ENCODE results near the gene E2F7.

Gene E2F7

DNA sequence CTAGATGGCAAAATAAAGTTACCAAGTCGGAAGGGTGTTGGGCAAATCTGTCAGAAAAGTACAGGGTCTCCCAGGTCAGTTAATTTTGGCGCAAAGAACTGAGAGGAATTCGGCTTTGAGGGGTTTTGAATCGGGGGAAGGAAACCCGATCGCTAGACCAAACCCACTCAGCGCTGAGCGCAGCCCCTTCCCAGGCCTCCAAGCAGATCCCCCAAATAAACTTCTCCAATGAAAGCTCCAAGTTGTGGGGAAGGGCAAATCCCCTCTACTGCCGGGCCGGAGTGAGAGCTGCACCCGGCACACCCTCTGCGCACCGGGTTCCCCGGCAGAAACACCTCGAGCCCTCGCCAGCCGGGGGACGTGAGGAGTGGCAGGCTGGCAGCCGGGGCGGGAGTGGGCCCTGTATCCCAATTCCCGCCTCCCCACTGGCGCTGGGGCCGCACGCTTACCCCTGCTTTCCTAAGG is 441 bp downstream of the E2F7 start:
- no peaks in the 10 kb centered on the region for H3K27me3 ChIP-seq (ENCODE audit: control insufficient read depth, insufficient read depth, low read length)
- TF ChIP-seq, protein P1, sequence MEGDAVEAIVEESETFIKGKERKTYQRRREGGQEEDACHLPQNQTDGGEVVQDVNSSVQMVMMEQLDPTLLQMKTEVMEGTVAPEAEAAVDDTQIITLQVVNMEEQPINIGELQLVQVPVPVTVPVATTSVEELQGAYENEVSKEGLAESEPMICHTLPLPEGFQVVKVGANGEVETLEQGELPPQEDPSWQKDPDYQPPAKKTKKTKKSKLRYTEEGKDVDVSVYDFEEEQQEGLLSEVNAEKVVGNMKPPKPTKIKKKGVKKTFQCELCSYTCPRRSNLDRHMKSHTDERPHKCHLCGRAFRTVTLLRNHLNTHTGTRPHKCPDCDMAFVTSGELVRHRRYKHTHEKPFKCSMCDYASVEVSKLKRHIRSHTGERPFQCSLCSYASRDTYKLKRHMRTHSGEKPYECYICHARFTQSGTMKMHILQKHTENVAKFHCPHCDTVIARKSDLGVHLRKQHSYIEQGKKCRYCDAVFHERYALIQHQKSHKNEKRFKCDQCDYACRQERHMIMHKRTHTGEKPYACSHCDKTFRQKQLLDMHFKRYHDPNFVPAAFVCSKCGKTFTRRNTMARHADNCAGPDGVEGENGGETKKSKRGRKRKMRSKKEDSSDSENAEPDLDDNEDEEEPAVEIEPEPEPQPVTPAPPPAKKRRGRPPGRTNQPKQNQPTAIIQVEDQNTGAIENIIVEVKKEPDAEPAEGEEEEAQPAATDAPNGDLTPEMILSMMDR (IDR thresholded peaks at IDR 0.05): no peak
- peak overlapping the region; percentile 93 for H3K4me2 ChIP-seq (ENCODE audit: low read length)

DNA sequence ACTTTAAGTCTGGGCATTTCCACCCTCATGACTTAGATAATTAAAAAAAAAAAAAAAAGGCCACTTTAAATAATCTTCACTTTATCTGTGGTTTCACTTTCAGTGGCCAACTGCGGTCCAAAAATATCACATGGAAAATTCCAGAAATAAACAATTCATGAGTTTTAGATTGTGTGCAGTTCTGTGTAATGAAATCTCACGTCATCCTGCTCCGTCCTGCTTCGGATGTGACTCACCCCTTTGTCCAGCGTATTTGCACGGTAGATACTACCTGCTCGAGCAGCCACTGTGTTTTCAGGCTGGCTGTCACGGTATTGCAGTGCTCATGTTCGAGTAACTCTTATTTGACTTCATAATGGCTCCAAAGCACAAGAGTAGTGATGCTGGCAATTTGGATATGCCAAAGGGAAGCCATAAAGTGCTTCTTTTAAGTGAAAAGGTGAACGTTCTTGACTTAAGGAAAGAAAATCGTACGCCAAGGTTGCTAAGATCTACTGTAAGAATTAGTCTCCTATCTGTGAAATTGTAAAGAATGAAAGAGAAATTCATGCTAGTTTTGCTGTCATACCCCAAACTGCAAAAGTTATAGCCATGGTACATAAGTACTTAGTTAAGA is 2.4 kb downstream of the E2F7 start:
- H3K4me3 ChIP-seq (ENCODE audit: low read depth, low read length): no peak overlapping the region
- H3K27ac ChIP-seq: no peak overlapping the region
- TF ChIP-seq, protein P1 (IDR thresholded peaks at IDR 0.05): no peak
- H2AFZ ChIP-seq: no peak overlapping the region
- H3K4me2 ChIP-seq (ENCODE audit: low read length): no peak overlapping the region
- no peaks in the 10 kb centered on the region for H3K9me3 ChIP-seq (ENCODE audit: control insufficient read depth, low read length)
- no peaks in the 10 kb centered on the region for H3K36me3 ChIP-seq (ENCODE audit: control insufficient read depth, insufficient read depth, low read length)
- no peak overlapping the region for H3K9ac ChIP-seq
- H3K4me1 ChIP-seq: no peaks in the 10 kb centered on the region
- H3K79me2 ChIP-seq: no peaks in the 10 kb centered on the region
- H3K27me3 ChIP-seq (ENCODE audit: control insufficient read depth, insufficient read depth, low read length): no peaks in the 10 kb centered on the region

More for the DNA sequence above, 441 bp downstream of the E2F7 start:
- Histone ChIP-seq H3K27ac (no peak overlapping the region), H2AFZ (peak overlapping the region; percentile 89), H3K79me2 (no peaks in the 10 kb centered on the region), H3K9ac (no peak overlapping the region), H3K36me3 (ENCODE audit: control insufficient read depth, insufficient read depth, low read length) (no peaks in the 10 kb centered on the region), H3K4me1 (no peaks in the 10 kb centered on the region), H3K9me3 (ENCODE audit: control insufficient read depth, low read length) (no peaks in the 10 kb centered on the region), H3K4me3 (ENCODE audit: low read depth, low read length) (peak overlapping the region; percentile 68)

DNA sequence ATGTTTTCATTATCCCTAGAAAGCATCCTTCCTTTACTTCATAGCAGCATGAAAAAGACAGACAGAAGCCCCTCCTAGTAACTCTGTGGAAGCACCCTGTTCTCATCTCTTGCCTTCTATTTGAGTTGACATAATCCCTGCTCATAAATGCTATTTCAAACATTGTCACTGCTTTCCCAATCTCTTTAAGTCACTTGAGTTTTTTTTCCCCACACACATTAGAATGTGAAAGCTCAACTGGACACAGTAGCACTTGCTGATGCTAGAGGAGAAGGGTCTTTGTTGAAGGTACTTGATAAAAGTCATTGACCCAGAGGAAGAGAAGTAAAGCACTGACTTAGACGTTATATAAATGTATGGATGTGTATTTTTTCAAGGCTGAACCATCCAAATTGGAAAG is 3.0 kb downstream of the E2F7 start:
- Histone ChIP-seq H3K9ac (no peak overlapping the region), H3K4me3 (ENCODE audit: low read depth, low read length) (no peak overlapping the region), H3K36me3 (ENCODE audit: control insufficient read depth, insufficient read depth, low read length) (no peaks in the 10 kb centered on the region), H2AFZ (no peak overlapping the region), H3K27me3 (ENCODE audit: control insufficient read depth, insufficient read depth, low read length) (no peaks in the 10 kb centered on the region), H3K79me2 (no peaks in the 10 kb centered on the region), H3K4me1 (no peaks in the 10 kb centered on the region), H3K9me3 (ENCODE audit: control insufficient read depth, low read length) (no peaks in the 10 kb centered on the region), H3K27ac (no peak overlapping the region), H3K4me2 (ENCODE audit: low read length) (no peak overlapping the region)
- TF ChIP-seq, protein P1 (IDR thresholded peaks at IDR 0.05): no peak

DNA sequence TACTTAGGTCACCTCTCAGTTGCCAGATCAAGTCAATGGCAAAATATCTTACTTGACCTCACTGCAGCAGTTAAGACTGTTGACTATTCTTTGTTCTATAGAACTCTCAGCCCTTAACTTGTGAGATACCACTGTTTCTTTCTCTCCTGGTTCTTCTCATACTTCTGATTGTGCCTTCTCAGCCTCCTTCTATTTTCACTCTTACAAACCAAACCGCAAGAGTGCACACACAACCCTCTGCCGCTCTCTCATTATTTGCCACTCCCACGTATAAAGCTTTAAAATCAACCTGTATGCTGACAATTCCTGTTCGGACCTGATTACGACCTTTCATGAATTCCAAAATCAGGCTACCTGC is 4.5 kb downstream of the E2F7 start:
- no peak overlapping the region for H3K4me2 ChIP-seq (ENCODE audit: low read length)
- H3K4me1 ChIP-seq: no peaks in the 10 kb centered on the region
- H3K27me3 ChIP-seq (ENCODE audit: control insufficient read depth, insufficient read depth, low read length): no peaks in the 10 kb centered on the region
- no peak overlapping the region for H3K4me3 ChIP-seq (ENCODE audit: low read depth, low read length)
- TF ChIP-seq, protein P1 (IDR thresholded peaks at IDR 0.05): no peak
- H3K9ac ChIP-seq: no peak overlapping the region
- H3K27ac ChIP-seq: no peak overlapping the region
- no peak overlapping the region for H2AFZ ChIP-seq
- no peaks in the 10 kb centered on the region for H3K36me3 ChIP-seq (ENCODE audit: control insufficient read depth, insufficient read depth, low read length)
- no peaks in the 10 kb centered on the region for H3K79me2 ChIP-seq
- no peaks in the 10 kb centered on the region for H3K9me3 ChIP-seq (ENCODE audit: control insufficient read depth, low read length)
